Body of pancreas (tissue), 4 donors: ENCODE data around the gene DCHS1. TPM values are rescaled to one million over a fixed set of nuclear protein-coding genes. Genes with fewer than 3 reads are reported as not detected.

ENCODE experiments used
- ATAC-seq: fragments of 150-250 bp; one replicate; pipeline ENCODE4 v1.9.1; 2016
- DNase-seq, 4 donors: peaks; one replicate each; pipeline ENCODE4 v3.0.0-alpha.2; 2019
- H3K27ac ChIP-seq, 4 donors: fragments of 200-600 bp; sonication (generic); 1 replicate in 3 of 4; 2 replicates in 1 of 4; pipeline versions ENCODE4 v1.5.1 to v1.6.1; 2016 to 2019; ENCODE audit warnings: mild to moderate bottlenecking in 1 of 4, mixed read lengths in 1 of 4, moderate library complexity in 1 of 4
- H3K27me3 ChIP-seq, 2 donors: fragments of 200-600 bp; sonication (generic); one replicate each; pipeline ENCODE4 v1.6.0; 2016; ENCODE audit warnings: mild to moderate bottlenecking in 1 of 2
- H3K36me3 ChIP-seq, 2 donors: fragments of 200-600 bp; sonication (generic); replicated peaks in 1 of 2; 2 replicates each; pipeline ENCODE4 v1.5.1; 2016; ENCODE audit warnings: low read depth in 2 of 2; ENCODE audit not compliant: insufficient read depth in 1 of 2
- H3K4me1 ChIP-seq: fragments of 200-600 bp; sonication (generic); one replicate; pipeline ENCODE4 v1.6.0; 2016
- H3K4me3 ChIP-seq, 2 donors: fragments of 200-600 bp; sonication (generic); 1 replicate in 1 of 2; 2 replicates in 1 of 2; pipeline ENCODE4 v1.5.1; 2016 to 2019
- H3K9me3 ChIP-seq, 3 donors: fragments of 200-600 bp; sonication (generic); 1 replicate in 2 of 3; 2 replicates in 1 of 3; pipeline ENCODE4 v1.5.1; 2016
- CTCF ChIP-seq, 7 experiments: fragments of 450-650 bp in 4 of 7; fragments of 200-600 bp in 3 of 7; sonication (generic) in 3 of 7; IDR thresholded peaks; one replicate each; pipeline ENCODE4 v1.5.1; 2016 to 2019; ENCODE audit warnings: antibody characterized with exemption in 7 of 7
- POLR2A ChIP-seq, 3 donors: fragments of 450-650 bp; IDR thresholded peaks; one replicate each; pipeline ENCODE4 v1.6.1; 2016; ENCODE audit warnings: antibody characterized with exemption in 3 of 3, mild to moderate bottlenecking in 2 of 3
- WGBS, 2 donors: methylation state at CpG; one replicate each; pipeline ENCODE4 v1.1.5; 2017; 5-methylcytosine and 5-hydroxymethylcytosine counted together
- intact Hi-C: fragments of 100-400 bp; cut with DNase I; formaldehyde crosslinking; loops from one replicate; pipeline ENCODE4 v1.15.1; 2023
- total RNA-seq, 2 donors: library from RNA; depleted of rRNA; stranded (reverse); fragments of >200 nt; gene quantifications; one replicate each; pipeline ENCODE4 v1.1.0, GENCODE V29; 2016

Gene DCHS1
- total RNA-seq, 2 donors from 2014 or later = 6.0 to 10.9 TPM

DNA sequence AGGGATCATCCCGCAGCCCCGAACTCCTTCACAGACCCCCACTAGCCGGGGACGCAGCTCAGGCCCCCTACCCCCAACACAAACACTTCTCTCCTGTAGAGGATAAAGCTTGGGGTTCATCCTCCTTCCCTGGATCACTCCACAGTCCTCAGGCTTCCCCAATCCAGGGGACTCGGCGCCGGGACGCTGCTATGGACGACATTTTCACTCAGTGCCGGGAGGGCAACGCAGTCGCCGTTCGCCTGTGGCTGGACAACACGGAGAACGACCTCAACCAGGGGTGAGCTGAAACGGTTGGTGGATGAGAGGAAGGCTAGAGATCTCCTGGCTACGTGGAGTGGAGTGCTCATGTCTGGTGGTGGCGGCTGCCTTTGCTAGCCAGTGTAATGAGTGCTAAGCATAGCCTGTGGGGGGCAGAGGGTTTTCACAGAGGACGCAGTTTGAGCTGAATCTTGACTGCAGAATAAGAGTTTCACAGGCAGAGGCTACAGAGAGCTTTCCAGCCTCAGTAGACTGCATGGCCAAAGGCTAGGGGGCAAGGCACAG lies 51.5 kb downstream of the DCHS1 start:
- WGBS, 2 donors = 0% methylated on average over 19 to 20 of the region's 20 CpGs
- ATAC-seq (peak; percentile 36), DNase-seq (peak; percentile 50 to 67 (median 60))
- Histone ChIP-seq H3K27ac (peak overlapping the region; percentile 91 to 97 (median 96)), H3K27me3 (no peaks in the 10 kb centered on the region), H3K4me3 (peak overlapping the region; percentile 50 to 73), H3K4me1 (peaks cover 48% of the 10 kb centered on the region), H3K9me3 (no peaks in the 10 kb centered on the region), H3K36me3 (peaks cover 4 to 25% of the 10 kb centered on the region in 2 donors)
- intact Hi-C loops = loop anchor here (10.0 kb wide), 1 partner anchor 119 kb away; the partner anchor contains the start of genes ARFIP2 and TIMM10B
- TF ChIP-seq POLR2A (IDR thresholded peaks at IDR 0.05) = peak in 2 of 3 donors; percentile 58 to 66
- peak in 2 of 7 experiments; percentile 32 to 49 for TF ChIP-seq CTCF (IDR thresholded peaks at IDR 0.05)

DNA sequence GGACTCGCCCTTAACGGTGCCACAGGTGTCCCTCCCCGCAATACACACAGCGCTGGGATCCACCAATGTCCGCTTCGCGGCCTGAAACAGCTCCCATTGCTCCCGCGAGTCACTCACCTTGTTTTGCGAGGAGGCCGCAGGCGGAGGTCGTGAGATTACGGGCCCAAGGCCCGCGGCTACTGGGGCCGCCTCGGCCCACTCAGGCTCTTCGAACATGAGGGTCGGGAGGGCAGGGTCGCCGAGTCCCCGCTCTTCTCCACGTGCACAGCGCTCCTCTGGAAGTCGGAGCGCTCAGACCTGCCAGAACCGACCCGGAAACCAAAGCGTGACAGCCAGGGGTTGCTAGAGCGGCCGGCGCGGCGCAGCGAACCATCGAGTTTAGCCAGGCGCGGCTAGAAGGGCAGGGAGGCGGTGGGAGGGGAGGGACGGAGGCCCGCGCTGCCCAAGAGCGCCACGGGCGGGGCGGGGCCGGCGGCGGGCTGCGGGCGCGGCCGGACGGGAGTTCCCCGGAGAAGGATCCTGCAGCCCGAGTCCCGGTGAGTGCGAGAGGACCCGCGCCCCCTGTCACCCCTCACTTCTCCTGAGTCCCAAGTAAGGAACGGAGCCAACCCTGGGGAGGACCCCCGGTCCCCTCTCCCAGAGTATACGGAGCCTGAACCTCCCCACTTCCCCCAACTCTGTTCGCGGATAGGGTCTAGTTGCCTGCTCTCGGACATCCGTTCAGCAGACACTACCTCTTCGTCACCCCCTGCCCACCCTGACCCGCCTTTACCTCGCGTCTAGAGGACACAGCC lies 52.1 kb downstream of the DCHS1 start, which contains the start of the genes ILK and RRP8:
Gene ILK, plus strand, starts transcription at position 488 of the 794 bp plus-strand sequence. CDS start 498 bp downstream, outside the sequence.
Gene RRP8, minus strand, starts transcription at position 330 of the 794 bp plus-strand sequence. Its CDS starts 114 bp downstream, at position 216.
- H3K4me1 ChIP-seq = peaks cover 52% of the 10 kb centered on the region
- intact Hi-C loops = loop anchor here (10.0 kb wide), 1 partner anchor 119 kb away; the partner anchor contains the start of genes ARFIP2 and TIMM10B
- peak; percentile 70 to 76 (median 71) for TF ChIP-seq POLR2A (IDR thresholded peaks at IDR 0.05)
- peak in 5 of 7 experiments; percentile 20 to 64 (median 45) for TF ChIP-seq CTCF (IDR thresholded peaks at IDR 0.05)

GRCh38 chr11:6602096-6602940 lies 53.3 kb downstream of the DCHS1 start:
- H3K4me3 ChIP-seq = peak overlapping the region; percentile 50 to 73
- intact Hi-C loops = loop anchor here (10.0 kb wide), 1 partner anchor 118 kb away; the partner anchor contains the start of genes ARFIP2 and TIMM10B
- no peaks in the 10 kb centered on the region for H3K27me3 ChIP-seq
- no peak for TF ChIP-seq CTCF (IDR thresholded peaks at IDR 0.05)
- no peak for TF ChIP-seq POLR2A (IDR thresholded peaks at IDR 0.05)
- peaks cover 48% of the 10 kb centered on the region for H3K4me1 ChIP-seq
- no peak for ATAC-seq
- peaks cover 4 to 16% of the 10 kb centered on the region in 2 donors for H3K36me3 ChIP-seq
- WGBS, 2 donors = 50 to 52% methylated on average over 7 of the region's 7 CpGs
- no peaks in the 10 kb centered on the region for H3K9me3 ChIP-seq
- H3K27ac ChIP-seq = peak overlapping the region in 1 of 4 donors; percentile 97
- DNase-seq = no peak

More for the DNA sequence above, 52.1 kb downstream of the DCHS1 start, which contains the start of the genes ILK and RRP8:
- DNase-seq (peak; percentile 92 to 95 (median 92)), ATAC-seq (peak; percentile 93)
- peak within 1 kb of the TSS; percentile 50 to 73 for H3K4me3 ChIP-seq
- H3K27me3 ChIP-seq = no peaks in the 10 kb centered on the region
- 0% methylated on average over 8 to 66 of the region's 72 CpGs for WGBS, 2 donors
- peak within 1 kb of the TSS; percentile 91 to 97 (median 96) for H3K27ac ChIP-seq
- H3K9me3 ChIP-seq = no peaks in the 10 kb centered on the region
- H3K36me3 ChIP-seq = peaks cover 4 to 20% of the 10 kb centered on the region in 2 donors

DNA sequence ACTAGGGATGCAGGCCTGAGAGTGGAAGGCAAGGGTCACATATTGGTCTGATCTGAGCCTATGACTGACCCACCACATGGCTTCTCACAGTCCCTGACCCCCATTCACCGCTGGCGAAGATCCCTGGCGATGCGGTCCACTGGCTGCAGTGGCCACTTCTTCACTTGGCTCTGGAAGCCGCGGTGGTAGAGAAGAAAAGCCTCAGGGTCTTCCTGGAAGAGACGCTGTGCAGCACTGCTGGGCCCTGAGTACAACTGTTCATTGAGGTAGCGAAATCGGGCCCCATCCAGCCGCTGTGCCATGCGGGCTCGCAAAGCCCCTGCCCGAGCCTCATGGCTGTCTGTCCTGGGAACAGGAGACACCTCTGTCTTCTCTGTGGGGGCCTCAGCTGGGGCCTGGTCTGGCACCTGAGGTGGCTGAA lies 54.6 kb downstream of the DCHS1 start:
- ATAC-seq (no peak), DNase-seq (no peak)
- Histone ChIP-seq H3K36me3 (peaks cover 4 to 16% of the 10 kb centered on the region in 2 donors), H3K27me3 (no peaks in the 10 kb centered on the region), H3K9me3 (no peaks in the 10 kb centered on the region), H3K27ac (no peak overlapping the region), H3K4me3 (no peak overlapping the region), H3K4me1 (peaks cover 36% of the 10 kb centered on the region)
- intact Hi-C loops = loop anchor here (10.0 kb wide), 1 partner anchor 116 kb away; the partner anchor contains the start of genes ARFIP2 and TIMM10B
- TF ChIP-seq CTCF (IDR thresholded peaks at IDR 0.05) (no peak), POLR2A (IDR thresholded peaks at IDR 0.05) (no peak)
- WGBS, 2 donors = 95 to 100% methylated on average over 9 to 13 of the region's 13 CpGs
